CD4-positive, alpha-beta memory T cell (primary cell): ENCODE measurements around the gene PCID2. TPM values are rescaled to one million over a fixed set of nuclear protein-coding genes. Genes with fewer than 3 reads are reported as not detected.

ENCODE experiments used
- CTCF ChIA-PET: fragments of 350-600 bp; sonication (Branson Sonifier 250); formaldehyde crosslinking; loops from one replicate; lab custom pipeline; 2021; ENCODE audit warnings: inconsistent platforms; ENCODE audit not compliant: partially characterized antibody; lab: Charles Lee
- POLR2A ChIA-PET: fragments of 350-600 bp; sonication (Branson Sonifier 250); formaldehyde crosslinking; loops from one replicate; lab custom pipeline; 2021; ENCODE audit not compliant: partially characterized antibody; lab: Charles Lee
- DNase-seq, 5 donors: peaks; one replicate each; pipeline versions ENCODE4 v3.0.0 to v3.0.0-alpha.2; 2020 to 2022; ENCODE audit warnings: mixed read lengths in 1 of 5
- H3K27ac ChIP-seq: one replicate; pipeline ENCODE4 v1.7.0; 2013; ENCODE audit warnings: low read depth, low read length
- H3K27me3 ChIP-seq: 2 replicates; pipeline ENCODE4 v1.7.0; 2013; ENCODE audit warnings: mild to moderate bottlenecking, low read length, moderate library complexity; ENCODE audit not compliant: insufficient read depth
- H3K36me3 ChIP-seq: 2 replicates; pipeline ENCODE4 v1.7.0; 2013; ENCODE audit warnings: mild to moderate bottlenecking, low read length, moderate library complexity; ENCODE audit not compliant: insufficient read depth
- H3K4me1 ChIP-seq: 2 replicates; pipeline ENCODE4 v1.7.0; 2013; ENCODE audit warnings: mild to moderate bottlenecking, low read length, moderate library complexity; ENCODE audit not compliant: insufficient read depth
- H3K4me3 ChIP-seq, 2 donors: one replicate each; pipeline ENCODE4 v1.7.0; 2013; ENCODE audit warnings: low read length in 2 of 2, mild to moderate bottlenecking in 1 of 2
- H3K9me3 ChIP-seq, 2 donors: one replicate each; pipeline ENCODE4 v1.7.0; 2013; ENCODE audit warnings: low read length in 2 of 2, control low read depth in 1 of 2; ENCODE audit not compliant: control insufficient read depth in 1 of 2
- H3K27ac Mint-ChIP-seq, 7 donors: one replicate each; pipeline ENCODE4 v1.8.0; 2020 to 2021; ENCODE audit warnings: mixed read lengths in 7 of 7, mild to moderate bottlenecking in 6 of 7, inconsistent platforms in 3 of 7, moderate library complexity in 3 of 7
- H3K27me3 Mint-ChIP-seq, 2 donors: one replicate each; pipeline ENCODE4 v1.8.0; 2020 to 2021; ENCODE audit warnings: mixed read lengths in 2 of 2
- H3K36me3 Mint-ChIP-seq, 2 donors: one replicate each; pipeline ENCODE4 v1.8.0; 2020 to 2021; ENCODE audit warnings: mixed read lengths in 2 of 2, inconsistent platforms in 1 of 2, mild to moderate bottlenecking in 1 of 2
- H3K4me1 Mint-ChIP-seq, 4 donors: one replicate each; pipeline ENCODE4 v1.8.0; 2020 to 2021; ENCODE audit warnings: mixed read lengths in 4 of 4, mild to moderate bottlenecking in 1 of 4
- H3K4me3 Mint-ChIP-seq, 8 donors: one replicate each; pipeline ENCODE4 v1.8.0; 2020 to 2021; ENCODE audit warnings: mixed read lengths in 8 of 8, mild to moderate bottlenecking in 7 of 8, moderate library complexity in 6 of 8, inconsistent platforms in 3 of 8
- H3K9me3 Mint-ChIP-seq, 8 donors: one replicate each; pipeline ENCODE4 v1.8.0; 2020 to 2021; ENCODE audit warnings: mixed read lengths in 8 of 8, mild to moderate bottlenecking in 5 of 8, inconsistent platforms in 3 of 8, moderate library complexity in 1 of 8
- intact Hi-C: fragments of 100-400 bp; cut with micrococcal nuclease; formaldehyde crosslinking; loops from one replicate; pipeline ENCODE4 v1.15.1; 2023
- polyA plus RNA-seq, 2 donors: library from polyadenylated mRNA; unstranded; fragments of 300-500 nt; fragmentation: Illumina TruSeq; gene quantifications; one replicate each; pipeline ENCODE4 v1.2.3, GENCODE V29; 2021
- total RNA-seq, 2 experiments: library from RNA; stranded (reverse); gene quantifications; one replicate each; pipeline ENCODE4 v1.2.3, GENCODE V29; 2021

PCID2 gene
- total and polyA plus RNA-seq, 4 experiments from 2014 or later = 78.2 to 100 (median 82.3) TPM

GRCh38 chr13:113155201-113155600 lies 53.3 kb downstream of the PCID2 start:
- no peak overlapping the region for H3K27ac ChIP-seq
- peak overlapping the region; percentile 72 to 98 (median 96) for H3K27ac Mint-ChIP-seq
- H3K36me3 ChIP-seq = no peaks in the 10 kb centered on the region
- ChIA-PET POLR2A (interaction anchor here (0.9 to 5.0 kb wide), 5 partner anchors 16 to 68 kb away, joined by 3 to 42 read pairs (median 8); partner anchors contain the start of genes CUL4A and PCID2), CTCF (interaction anchor here (2.1 kb wide), 1 partner anchor 25 kb away, joined by 5 read pairs; no protein-coding TSS in a partner anchor)
- DNase-seq = no peak
- H3K9me3 Mint-ChIP-seq = peaks cover 0 to 29% (median 2%) of the 10 kb centered on the region in 8 donors
- H3K9me3 ChIP-seq = no peaks in the 10 kb centered on the region
- peaks cover 0 to 4% of the 10 kb centered on the region in 2 donors for H3K36me3 Mint-ChIP-seq
- H3K4me3 Mint-ChIP-seq = peak overlapping the region in 5 of 8 donors; percentile 58 to 87 (median 67)
- H3K4me1 Mint-ChIP-seq = peaks cover 9 to 33% (median 24%) of the 10 kb centered on the region in 4 donors
- H3K27me3 ChIP-seq = no peaks in the 10 kb centered on the region
- no peak overlapping the region for H3K4me3 ChIP-seq
- no peaks in the 10 kb centered on the region for H3K27me3 Mint-ChIP-seq
- peaks cover 23% of the 10 kb centered on the region for H3K4me1 ChIP-seq
- intact Hi-C loops = no loop called here

GRCh38 chr13:113153810-113154748 lies 54.4 kb downstream of the PCID2 start:
- H3K27ac ChIP-seq = peak overlapping the region; percentile 49
- H3K36me3 ChIP-seq = no peaks in the 10 kb centered on the region
- H3K27ac Mint-ChIP-seq = peak overlapping the region; percentile 87 to 98 (median 96)
- H3K9me3 Mint-ChIP-seq = peaks cover 0 to 29% (median 2%) of the 10 kb centered on the region in 8 donors
- H3K4me3 ChIP-seq = peak overlapping the region; percentile 73 to 93
- no peaks in the 10 kb centered on the region for H3K27me3 ChIP-seq
- DNase-seq = peak; percentile 57 to 76 (median 75)
- CTCF ChIA-PET = interaction anchor here (1.2 to 2.1 kb wide), 2 partner anchors 26 to 56 kb away, joined by 3 to 5 read pairs; partner anchors contain the start of gene CUL4A
- peaks cover 23% of the 10 kb centered on the region for H3K4me1 ChIP-seq
- no peaks in the 10 kb centered on the region for H3K9me3 ChIP-seq
- H3K36me3 Mint-ChIP-seq = peaks cover 0 to 4% of the 10 kb centered on the region in 2 donors
- POLR2A ChIA-PET = interaction anchor here (0.6 to 5.0 kb wide), 7 partner anchors 22 to 185 kb away, joined by 3 to 42 read pairs (median 7); partner anchors contain the start of genes CUL4A, MCF2L and PCID2
- intact Hi-C loops = loop anchor here (1.0 to 2.0 kb wide), 3 partner anchors 31 to 143 kb away; partner anchors contain the start of genes LAMP1 and PCID2
- H3K4me3 Mint-ChIP-seq = peak overlapping the region; percentile 83 to 89 (median 86)
- no peaks in the 10 kb centered on the region for H3K27me3 Mint-ChIP-seq
- H3K4me1 Mint-ChIP-seq = peaks cover 7 to 26% (median 20%) of the 10 kb centered on the region in 4 donors

- Histone ChIP-seq H3K4me3 (peak overlapping the region; percentile 73 to 93), H3K4me1 (peaks cover 23% of the 10 kb centered on the region), H3K27ac (peak overlapping the region; percentile 48), H3K36me3 (no peaks in the 10 kb centered on the region), H3K27me3 (no peaks in the 10 kb centered on the region), H3K9me3 (no peaks in the 10 kb centered on the region)
- Mint-ChIP-seq H3K27ac (peak overlapping the region; percentile 77 to 97 (median 94)), H3K4me1 (peaks cover 7 to 26% (median 20%) of the 10 kb centered on the region in 4 donors), H3K9me3 (peaks cover 0 to 29% (median 2%) of the 10 kb centered on the region in 8 donors), H3K27me3 (no peaks in the 10 kb centered on the region), H3K4me3 (peak overlapping the region; percentile 86 to 97 (median 88)), H3K36me3 (peaks cover 0 to 4% of the 10 kb centered on the region in 2 donors)
- intact Hi-C loops = loop anchor here (1.0 to 2.0 kb wide), 3 partner anchors 32 to 144 kb away; partner anchors contain the start of genes LAMP1 and PCID2
- DNase-seq = peak in 2 of 5 donors; percentile 18 to 22
- ChIA-PET POLR2A (interaction anchor here (0.6 to 5.0 kb wide), 4 partner anchors 23 to 184 kb away, joined by 3 to 42 read pairs (median 6); partner anchors contain the start of genes CUL4A, MCF2L and PCID2), CTCF (interaction anchor here (1.2 kb wide), 1 partner anchor 57 kb away, joined by 3 read pairs; the partner anchor contains the start of gene CUL4A)
Observed at GRCh38 chr13:113152984-113153809, 55.3 kb downstream of the PCID2 start.

GRCh38 chr13:113152691-113152983 lies 55.8 kb downstream of the PCID2 start:
- CTCF ChIA-PET = interaction anchor here (1.2 kb wide), 1 partner anchor 57 kb away, joined by 3 read pairs; the partner anchor contains the start of gene CUL4A
- no peaks in the 10 kb centered on the region for H3K27me3 Mint-ChIP-seq
- peak overlapping the region; percentile 36 to 73 for H3K4me3 ChIP-seq

GRCh38 chr13:113151745-113152690 lies 56.5 kb downstream of the PCID2 start:
- Mint-ChIP-seq H3K4me1 (peaks cover 7 to 26% (median 19%) of the 10 kb centered on the region in 4 donors), H3K36me3 (peaks cover 0 to 4% of the 10 kb centered on the region in 2 donors), H3K9me3 (peaks cover 0 to 23% (median 2%) of the 10 kb centered on the region in 8 donors), H3K4me3 (peak overlapping the region; percentile 81 to 97 (median 88)), H3K27me3 (no peaks in the 10 kb centered on the region), H3K27ac (peak overlapping the region in 6 of 7 donors; percentile 58 to 95 (median 86))
- CTCF ChIA-PET = no interaction called here
- DNase-seq = no peak
- Histone ChIP-seq H3K36me3 (no peaks in the 10 kb centered on the region), H3K27ac (no peak overlapping the region), H3K4me1 (peaks cover 23% of the 10 kb centered on the region), H3K9me3 (no peaks in the 10 kb centered on the region), H3K4me3 (peak overlapping the region; percentile 36 to 73), H3K27me3 (no peaks in the 10 kb centered on the region)
- POLR2A ChIA-PET = interaction anchor here (0.9 kb wide), 1 partner anchor 57 kb away, joined by 3 read pairs; the partner anchor contains the start of genes CUL4A and PCID2
- intact Hi-C loops = loop anchor here (2.0 kb wide), 2 partner anchors 33 to 145 kb away; partner anchors contain the start of gene LAMP1

More at GRCh38 chr13:113152691-113152983, 55.8 kb downstream of the PCID2 start:
- Histone ChIP-seq H3K4me1 (peaks cover 23% of the 10 kb centered on the region), H3K27me3 (no peaks in the 10 kb centered on the region), H3K27ac (no peak overlapping the region), H3K36me3 (no peaks in the 10 kb centered on the region), H3K9me3 (no peaks in the 10 kb centered on the region)
- no peak for DNase-seq
- POLR2A ChIA-PET = interaction anchor here (5.0 kb wide), 1 partner anchor 57 kb away, joined by 42 read pairs; the partner anchor contains the start of genes CUL4A and PCID2
- Mint-ChIP-seq H3K36me3 (peaks cover 0 to 4% of the 10 kb centered on the region in 2 donors), H3K4me3 (peak overlapping the region; percentile 81 to 97 (median 88)), H3K9me3 (peaks cover 0 to 29% (median 2%) of the 10 kb centered on the region in 8 donors), H3K27ac (peak overlapping the region; percentile 58 to 97 (median 91)), H3K4me1 (peaks cover 7 to 26% (median 20%) of the 10 kb centered on the region in 4 donors)
- intact Hi-C loops = loop anchor here (2.0 kb wide), 2 partner anchors 32 to 144 kb away; partner anchors contain the start of gene LAMP1
